Central memory CD8-positive, alpha-beta T cell (primary cell): ENCODE data around the gene EPGN.

Experiments used
- ATAC-seq: fragments of 150-1000 bp; cut with Tn5 transposase; replicated peaks from 2 replicates; pipeline ENCODE4 v1.10.0; 2022; ENCODE audit warnings: mild to moderate bottlenecking, moderate FRiP score, moderate number of reproducible peaks; ENCODE audit not compliant: poor library complexity, severe bottlenecking; ENCODE audit errors: extremely low read depth
- DNase-seq, 2 donors: peaks; one replicate each; pipeline ENCODE4 v3.0.0; 2021; ENCODE audit warnings: low spot score in 2 of 2
- H3K27ac Mint-ChIP-seq: one replicate; pipeline ENCODE4 v1.8.0; 2022; ENCODE audit warnings: low read depth, mild to moderate bottlenecking, moderate library complexity, mixed read lengths
- H3K27me3 Mint-ChIP-seq: one replicate; pipeline ENCODE4 v1.8.0; 2022; ENCODE audit warnings: mixed read lengths
- H3K36me3 Mint-ChIP-seq: one replicate; pipeline ENCODE4 v1.8.0; 2022; ENCODE audit warnings: mild to moderate bottlenecking, moderate library complexity, mixed read lengths; ENCODE audit not compliant: insufficient read depth
- H3K4me1 Mint-ChIP-seq: one replicate; pipeline ENCODE4 v1.8.0; 2022; ENCODE audit warnings: mixed read lengths
- H3K4me3 Mint-ChIP-seq: one replicate; pipeline ENCODE4 v1.8.0; 2022; ENCODE audit warnings: mild to moderate bottlenecking, moderate library complexity, mixed read lengths
- H3K9me3 Mint-ChIP-seq: one replicate; pipeline ENCODE4 v1.8.0; 2022; ENCODE audit warnings: mixed read lengths

The EPGN gene

DNA sequence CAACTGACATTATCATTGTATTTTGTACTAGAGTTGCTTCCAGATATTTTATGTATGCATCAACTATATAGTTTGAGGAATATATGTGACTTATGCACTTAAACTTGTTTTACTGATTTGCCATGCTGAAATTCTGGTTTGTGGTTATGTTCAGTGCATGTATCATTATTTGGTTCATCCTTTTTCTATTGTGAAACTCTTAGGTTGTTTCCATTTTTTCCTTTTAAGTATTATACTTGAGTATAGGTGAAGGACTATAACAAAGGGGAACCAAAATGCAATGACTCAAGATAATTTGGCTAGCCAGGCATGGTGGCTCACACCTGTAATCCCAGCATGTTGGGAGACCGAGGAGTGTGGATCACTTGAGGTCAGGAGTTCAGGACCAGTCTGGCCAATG lies 21.1 kb upstream of the EPGN start:
- Mint-ChIP-seq H3K4me1 (no peaks in the 10 kb centered on the region), H3K9me3 (no peaks in the 10 kb centered on the region), H3K4me3 (no peak overlapping the region), H3K27ac (no peak overlapping the region), H3K36me3 (no peaks in the 10 kb centered on the region), H3K27me3 (no peaks in the 10 kb centered on the region)
- ATAC-seq (no peak), DNase-seq (no peak)

- Mint-ChIP-seq H3K36me3 (no peaks in the 10 kb centered on the region), H3K9me3 (no peaks in the 10 kb centered on the region), H3K27ac (no peak overlapping the region), H3K4me1 (no peaks in the 10 kb centered on the region), H3K4me3 (no peak overlapping the region), H3K27me3 (no peaks in the 10 kb centered on the region)
- DNase-seq (no peak), ATAC-seq (no peak)
These were observed 20.5 kb upstream of the EPGN start for GRCh38 chr4:74287791-74288190.

GRCh38 chr4:74291471-74291870 lies 16.8 kb upstream of the EPGN start:
- Mint-ChIP-seq H3K4me1 (no peaks in the 10 kb centered on the region), H3K27ac (no peak overlapping the region), H3K27me3 (no peaks in the 10 kb centered on the region), H3K36me3 (no peaks in the 10 kb centered on the region), H3K9me3 (no peaks in the 10 kb centered on the region), H3K4me3 (no peak overlapping the region)
- ATAC-seq (no peak), DNase-seq (no peak)

DNA sequence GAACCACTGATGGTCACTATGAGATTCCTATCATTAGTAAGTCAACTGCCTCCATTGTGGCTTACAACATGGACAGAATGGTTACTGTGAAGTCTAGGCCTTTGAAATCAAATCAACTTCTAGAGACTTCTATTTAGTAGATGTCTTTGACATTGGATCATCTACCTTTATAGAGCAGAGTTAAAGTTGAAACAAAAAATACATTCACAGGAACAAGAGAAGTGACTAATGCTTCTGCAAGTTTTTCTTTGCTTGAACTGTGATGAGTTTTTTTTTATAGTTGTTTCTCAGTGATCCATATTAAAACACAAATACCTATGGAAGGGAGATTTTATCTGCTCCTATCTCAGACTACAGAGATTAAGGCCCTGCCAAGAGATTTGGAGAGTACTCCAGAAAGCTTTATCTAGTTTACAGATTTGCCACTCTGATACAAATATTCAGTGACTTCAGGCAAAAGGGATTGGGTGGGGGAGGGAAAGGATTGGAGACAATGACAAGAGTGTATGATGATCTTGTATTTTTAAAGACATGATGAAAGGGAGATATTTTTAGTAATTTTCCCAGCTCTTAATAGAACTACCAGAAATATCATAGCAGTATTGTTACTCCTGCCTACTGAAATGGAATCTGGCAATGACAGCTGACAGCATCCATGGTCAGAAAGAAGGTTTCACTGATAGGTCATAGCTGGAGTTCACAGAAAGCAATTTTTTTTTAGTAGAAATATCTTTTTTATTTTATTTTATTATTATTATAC lies 16.0 kb upstream of the EPGN start:
- ATAC-seq: no peak
- H3K27ac Mint-ChIP-seq: no peak overlapping the region
- H3K9me3 Mint-ChIP-seq: no peaks in the 10 kb centered on the region
- no peaks in the 10 kb centered on the region for H3K4me1 Mint-ChIP-seq
- no peak for DNase-seq
- H3K27me3 Mint-ChIP-seq: no peaks in the 10 kb centered on the region
- H3K36me3 Mint-ChIP-seq: no peaks in the 10 kb centered on the region
- H3K4me3 Mint-ChIP-seq: no peak overlapping the region

DNA sequence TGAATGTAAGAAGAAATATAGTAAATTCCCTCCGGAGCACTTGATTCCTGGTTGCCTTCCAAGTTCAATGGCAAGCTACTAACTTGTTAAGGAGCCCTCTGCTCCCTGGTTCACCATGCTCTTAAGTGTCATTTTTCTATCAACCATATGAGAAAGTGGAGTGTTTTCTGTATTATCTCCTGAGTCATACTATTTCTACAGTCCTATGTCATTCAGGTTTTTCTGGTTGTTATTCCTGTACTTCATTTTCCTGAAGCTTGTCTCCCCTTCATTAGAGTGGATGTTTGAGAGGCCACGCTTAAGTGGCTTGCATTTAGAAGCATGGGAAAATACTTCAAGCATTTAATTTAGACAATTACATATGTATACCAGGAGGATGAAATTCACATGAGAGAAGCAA lies 14.7 kb upstream of the EPGN start:
- H3K4me3 Mint-ChIP-seq: no peak overlapping the region
- no peaks in the 10 kb centered on the region for H3K27me3 Mint-ChIP-seq
- DNase-seq (no peak), ATAC-seq (no peak)
- no peaks in the 10 kb centered on the region for H3K36me3 Mint-ChIP-seq
- H3K9me3 Mint-ChIP-seq: no peaks in the 10 kb centered on the region
- H3K27ac Mint-ChIP-seq: no peak overlapping the region
- H3K4me1 Mint-ChIP-seq: no peaks in the 10 kb centered on the region

- H3K9me3 Mint-ChIP-seq: no peaks in the 10 kb centered on the region
- H3K27me3 Mint-ChIP-seq: no peaks in the 10 kb centered on the region
- no peaks in the 10 kb centered on the region for H3K4me1 Mint-ChIP-seq
- H3K36me3 Mint-ChIP-seq: no peaks in the 10 kb centered on the region
- DNase-seq (no peak), ATAC-seq (no peak)
- no peak overlapping the region for H3K4me3 Mint-ChIP-seq
- H3K27ac Mint-ChIP-seq: no peak overlapping the region
These were observed 13.6 kb upstream of the EPGN start for GRCh38 chr4:74294681-74295080.

GRCh38 chr4:74297539-74297938 lies 10.7 kb upstream of the EPGN start:
- H3K36me3 Mint-ChIP-seq: no peaks in the 10 kb centered on the region
- H3K27me3 Mint-ChIP-seq: no peaks in the 10 kb centered on the region
- no peak overlapping the region for H3K27ac Mint-ChIP-seq
- H3K4me1 Mint-ChIP-seq: no peaks in the 10 kb centered on the region
- DNase-seq (no peak), ATAC-seq (no peak)
- H3K9me3 Mint-ChIP-seq: no peaks in the 10 kb centered on the region
- no peak overlapping the region for H3K4me3 Mint-ChIP-seq

GRCh38 chr4:74304095-74304625 lies 4.1 kb upstream of the EPGN start:
- Mint-ChIP-seq H3K27ac (no peak overlapping the region), H3K36me3 (no peaks in the 10 kb centered on the region), H3K4me3 (no peak overlapping the region), H3K4me1 (no peaks in the 10 kb centered on the region), H3K27me3 (peaks cover 9% of the 10 kb centered on the region), H3K9me3 (no peaks in the 10 kb centered on the region)
- ATAC-seq (no peak), DNase-seq (no peak)

- DNase-seq: no peak
- H3K9me3 Mint-ChIP-seq: no peaks in the 10 kb centered on the region
- peaks cover 9% of the 10 kb centered on the region for H3K27me3 Mint-ChIP-seq
- H3K27ac Mint-ChIP-seq: no peak overlapping the region
- H3K4me1 Mint-ChIP-seq: no peaks in the 10 kb centered on the region
- ATAC-seq: no peak
- H3K4me3 Mint-ChIP-seq: no peak overlapping the region
- H3K36me3 Mint-ChIP-seq: no peaks in the 10 kb centered on the region
These were observed 3.3 kb upstream of the EPGN start for GRCh38 chr4:74305000-74305399.

GRCh38 chr4:74307170-74307569 lies 1.1 kb upstream of the EPGN start:
- H3K27me3 Mint-ChIP-seq: peaks cover 9% of the 10 kb centered on the region
- no peak overlapping the region for H3K27ac Mint-ChIP-seq
- no peaks in the 10 kb centered on the region for H3K9me3 Mint-ChIP-seq
- ATAC-seq: no peak
- no peaks in the 10 kb centered on the region for H3K36me3 Mint-ChIP-seq
- no peak for DNase-seq
- H3K4me1 Mint-ChIP-seq: no peaks in the 10 kb centered on the region
- no peak overlapping the region for H3K4me3 Mint-ChIP-seq

DNA sequence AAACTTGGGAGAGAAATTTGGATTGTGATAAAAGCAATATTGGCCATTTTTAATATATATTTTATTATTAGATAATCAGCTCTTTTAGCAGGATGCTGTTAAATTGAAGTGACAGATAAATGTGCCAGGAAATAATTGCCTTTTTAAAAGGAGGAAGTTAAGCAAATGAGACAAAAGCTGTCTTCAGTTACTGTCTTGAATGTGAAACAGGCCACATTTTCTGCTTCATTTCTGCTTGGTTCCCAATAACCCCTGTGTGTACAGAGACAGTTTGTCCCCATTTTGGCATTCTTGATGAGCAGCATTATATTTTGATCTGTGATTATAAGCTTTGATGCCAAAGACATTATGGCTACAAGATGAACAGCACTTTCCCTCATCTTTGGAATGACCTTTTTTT lies 953 bp downstream of the EPGN start:
- H3K27me3 Mint-ChIP-seq: peaks cover 11% of the 10 kb centered on the region
- no peak for ATAC-seq
- H3K4me1 Mint-ChIP-seq: no peaks in the 10 kb centered on the region
- DNase-seq: no peak
- H3K9me3 Mint-ChIP-seq: no peaks in the 10 kb centered on the region
- no peaks in the 10 kb centered on the region for H3K36me3 Mint-ChIP-seq
- H3K27ac Mint-ChIP-seq: no peak overlapping the region
- no peak overlapping the region for H3K4me3 Mint-ChIP-seq

- Mint-ChIP-seq H3K27ac (no peak overlapping the region), H3K27me3 (peaks cover 28% of the 10 kb centered on the region), H3K36me3 (peaks cover 2% of the 10 kb centered on the region), H3K9me3 (no peaks in the 10 kb centered on the region), H3K4me3 (no peak overlapping the region), H3K4me1 (no peaks in the 10 kb centered on the region)
- ATAC-seq (no peak), DNase-seq (no peak)
These were observed 3.5 kb downstream of the EPGN start for GRCh38 chr4:74311696-74312313.

DNA sequence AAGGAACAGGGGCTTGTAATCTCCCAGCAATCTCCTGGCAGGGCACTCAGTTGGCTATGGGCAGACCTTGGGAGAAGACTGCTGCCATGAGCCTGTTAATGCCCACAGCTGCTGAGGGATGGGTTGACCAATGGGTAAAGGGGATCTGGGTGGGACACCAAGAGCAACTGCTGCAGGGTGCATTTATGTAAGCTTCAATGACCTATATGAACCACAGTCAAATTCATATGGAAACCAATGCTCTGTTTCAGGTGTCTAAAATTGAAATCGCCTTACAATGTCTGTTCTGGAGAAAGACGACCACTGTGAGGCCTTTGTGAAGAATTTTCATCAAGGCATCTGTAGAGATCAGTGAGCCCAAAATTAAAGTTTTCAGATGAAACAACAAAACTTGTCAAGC lies 6.1 kb downstream of the EPGN start:
- DNase-seq (no peak), ATAC-seq (no peak)
- no peaks in the 10 kb centered on the region for H3K9me3 Mint-ChIP-seq
- peaks cover 2% of the 10 kb centered on the region for H3K36me3 Mint-ChIP-seq
- no peaks in the 10 kb centered on the region for H3K4me1 Mint-ChIP-seq
- H3K27ac Mint-ChIP-seq: no peak overlapping the region
- H3K27me3 Mint-ChIP-seq: peaks cover 19% of the 10 kb centered on the region
- H3K4me3 Mint-ChIP-seq: no peak overlapping the region
